Uterus (tissue), 2 donors: Measurements from ENCODE around the gene SPEF2.

ENCODE experiments used
- POLR2A ChIP-seq, 2 donors: fragments of 450-650 bp; IDR thresholded peaks; one replicate each; pipeline ENCODE4 v1.6.1; 2016; ENCODE audit warnings: antibody characterized with exemption in 2 of 2, mild to moderate bottlenecking in 1 of 2, moderate library complexity in 1 of 2
- TF ChIP-seq, protein P1 (sequence below), 4 experiments: fragments of 200-600 bp in 2 of 4; fragments of 450-650 bp in 2 of 4; sonication (generic) in 2 of 4; IDR thresholded peaks; one replicate each; pipeline ENCODE4 v1.5.1; 2016 to 2019; ENCODE audit warnings: antibody characterized with exemption in 4 of 4, mild to moderate bottlenecking in 2 of 4, moderate library complexity in 1 of 4

GRCh38 chr5:35685161-35685560 is 67.5 kb downstream of the SPEF2 start:
- TF ChIP-seq, protein P1, sequence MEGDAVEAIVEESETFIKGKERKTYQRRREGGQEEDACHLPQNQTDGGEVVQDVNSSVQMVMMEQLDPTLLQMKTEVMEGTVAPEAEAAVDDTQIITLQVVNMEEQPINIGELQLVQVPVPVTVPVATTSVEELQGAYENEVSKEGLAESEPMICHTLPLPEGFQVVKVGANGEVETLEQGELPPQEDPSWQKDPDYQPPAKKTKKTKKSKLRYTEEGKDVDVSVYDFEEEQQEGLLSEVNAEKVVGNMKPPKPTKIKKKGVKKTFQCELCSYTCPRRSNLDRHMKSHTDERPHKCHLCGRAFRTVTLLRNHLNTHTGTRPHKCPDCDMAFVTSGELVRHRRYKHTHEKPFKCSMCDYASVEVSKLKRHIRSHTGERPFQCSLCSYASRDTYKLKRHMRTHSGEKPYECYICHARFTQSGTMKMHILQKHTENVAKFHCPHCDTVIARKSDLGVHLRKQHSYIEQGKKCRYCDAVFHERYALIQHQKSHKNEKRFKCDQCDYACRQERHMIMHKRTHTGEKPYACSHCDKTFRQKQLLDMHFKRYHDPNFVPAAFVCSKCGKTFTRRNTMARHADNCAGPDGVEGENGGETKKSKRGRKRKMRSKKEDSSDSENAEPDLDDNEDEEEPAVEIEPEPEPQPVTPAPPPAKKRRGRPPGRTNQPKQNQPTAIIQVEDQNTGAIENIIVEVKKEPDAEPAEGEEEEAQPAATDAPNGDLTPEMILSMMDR (IDR thresholded peaks at IDR 0.05), result no peak
- TF ChIP-seq POLR2A (IDR thresholded peaks at IDR 0.05), result no peak
